Measurements from ENCODE around the gene SUPT16H.
"Not testable (repeated sequence)": the region's sequence is repeated elsewhere in the genome, so short reads cannot be mapped to it uniquely, and the experiment has no call there.

Gene SUPT16H

GRCh38 chr14:21383848-21384493, at the start of gene SUPT16H:
SUPT16H (minus strand) TSS chr14:21384019; CDS start chr14:21383927, 92 bp downstream.
- DNase-seq, result peak; percentile 98

- DNase-seq, result no peak
These were observed 47.3 kb upstream of the SUPT16H start for GRCh38 chr14:21431126-21431525.

- peak; percentile 44 for DNase-seq
These were observed 45.1 kb upstream of the SUPT16H start for GRCh38 chr14:21428930-21429329.

- DNase-seq, result no peak
These were observed 42.9 kb upstream of the SUPT16H start for GRCh38 chr14:21426692-21427091.

- DNase-seq, result no peak
These were observed 35.7 kb upstream of the SUPT16H start for GRCh38 chr14:21419528-21419927.

- DNase-seq, result no peak
These were observed 31.5 kb upstream of the SUPT16H start for GRCh38 chr14:21415329-21415728.

GRCh38 chr14:21414137-21414631, 30.4 kb upstream of the SUPT16H start:
- no peak for DNase-seq

GRCh38 chr14:21408147-21408546, 24.3 kb upstream of the SUPT16H start:
- DNase-seq, result no peak

- no peak for DNase-seq
These were observed 22.4 kb upstream of the SUPT16H start for GRCh38 chr14:21406213-21406612.

- no peak for DNase-seq
These were observed 21.3 kb upstream of the SUPT16H start for GRCh38 chr14:21405097-21405496.

GRCh38 chr14:21399311-21399870, 15.6 kb upstream of the SUPT16H start:
- no peak for DNase-seq

- DNase-seq, result no peak
These were observed 15.1 kb upstream of the SUPT16H start for GRCh38 chr14:21398901-21399300.

- no peak for DNase-seq
These were observed 11.6 kb upstream of the SUPT16H start for GRCh38 chr14:21395450-21395849.

- DNase-seq, result no peak
These were observed 1.5 kb upstream of the SUPT16H start for GRCh38 chr14:21385188-21385904.

- DNase-seq, result no peak
These were observed 654 bp upstream of the SUPT16H start for GRCh38 chr14:21384494-21384851.

GRCh38 chr14:21382886-21383847, 652 bp downstream of the SUPT16H start:
- peak; percentile 54 for DNase-seq

GRCh38 chr14:21382095-21382494, 1.7 kb downstream of the SUPT16H start:
- no peak for DNase-seq

- no peak for DNase-seq
These were observed 4.5 kb downstream of the SUPT16H start for GRCh38 chr14:21379338-21379737.

GRCh38 chr14:21373980-21374379, 9.8 kb downstream of the SUPT16H start:
- no peak for DNase-seq

GRCh38 chr14:21372814-21373213, 11.0 kb downstream of the SUPT16H start:
- DNase-seq, result not testable (repeated sequence)

GRCh38 chr14:21369949-21370679, 13.7 kb downstream of the SUPT16H start:
- no peak for DNase-seq

- DNase-seq, result no peak
These were observed 16.2 kb downstream of the SUPT16H start for GRCh38 chr14:21367582-21368144.

All from right hindlimb (tissue), 1 donor.